ENCODE measurements around the gene PLEKHH1. TPM values are rescaled to one million over a fixed set of nuclear protein-coding genes. Genes with fewer than 3 reads are reported as not detected.
"Not testable (repeated sequence)": the region's sequence is repeated elsewhere in the genome, so short reads cannot be mapped to it uniquely, and the experiment has no call there.

The PLEKHH1 gene
- total RNA-seq, 2 donors from 2014 or later, result 32.7 to 54.7 TPM

GRCh38 chr14:67539116-67539515, 6.0 kb downstream of the PLEKHH1 start:
- 82 to 83% methylated on average over 5 of the region's 5 CpGs for WGBS, 2 donors
- no peak overlapping the region for H3K27ac ChIP-seq
- no peak for ATAC-seq

GRCh38 chr14:67541448-67542387, 8.6 kb downstream of the PLEKHH1 start:
- intact Hi-C loops (cut with DNase I), result no loop called here
- Histone ChIP-seq H3K9me3 (no peaks in the 10 kb centered on the region), H3K27ac (peak overlapping the region; percentile 29 to 78 (median 67)), H3K4me1 (peaks cover 15% of the 10 kb centered on the region), H3K4me3 (no peak overlapping the region), H3K27me3 (no peaks in the 10 kb centered on the region), H3K36me3 (replicated peaks in 1 of 2; ENCODE audit: insufficient read depth in 1 of 2, low read depth in 2 of 2) (no peaks in the 10 kb centered on the region)
- peak in 2 of 3 donors; percentile 51 to 60 for TF ChIP-seq POLR2A (IDR thresholded peaks at IDR 0.05)
- TF ChIP-seq CTCF (IDR thresholded peaks at IDR 0.05), result peak in 2 of 7 experiments; percentile 18 to 34
- WGBS, 2 donors, result 22 to 23% methylated on average over 21 to 24 of the region's 24 CpGs
- DNase-seq (peak; percentile 71 to 76 (median 74)), ATAC-seq (peak; percentile 93)

More at GRCh38 chr14:67539116-67539515, 6.0 kb downstream of the PLEKHH1 start:
- Histone ChIP-seq H3K9me3 (no peaks in the 10 kb centered on the region), H3K27me3 (no peaks in the 10 kb centered on the region), H3K36me3 (replicated peaks in 1 of 2; ENCODE audit: insufficient read depth in 1 of 2, low read depth in 2 of 2) (no peaks in the 10 kb centered on the region), H3K4me1 (peaks cover 24% of the 10 kb centered on the region), H3K4me3 (no peak overlapping the region)
- intact Hi-C loops (cut with DNase I), result no loop called here
- TF ChIP-seq POLR2A (IDR thresholded peaks at IDR 0.05) (no peak), CTCF (IDR thresholded peaks at IDR 0.05) (no peak)
- DNase-seq, result no peak

- H3K27me3 ChIP-seq; H3K27ac ChIP-seq; intact Hi-C loops (cut with DNase I); ATAC-seq; H3K9me3 ChIP-seq; H3K36me3 ChIP-seq (replicated peaks in 1 of 2; ENCODE audit: insufficient read depth in 1 of 2, low read depth in 2 of 2); H3K4me3 ChIP-seq; DNase-seq: not testable (repeated sequence)
- WGBS, 2 donors, result 93 to 94% methylated on average over 11 to 13 of the region's 13 CpGs
- H3K4me1 ChIP-seq, result peaks cover 14% of the 10 kb centered on the region
Observed at GRCh38 chr14:67542620-67543019, 9.5 kb downstream of the PLEKHH1 start.

GRCh38 chr14:67544590-67544989, 11.5 kb downstream of the PLEKHH1 start:
- Histone ChIP-seq H3K4me3 (no peak overlapping the region), H3K9me3 (no peaks in the 10 kb centered on the region), H3K27ac (no peak overlapping the region), H3K27me3 (no peaks in the 10 kb centered on the region), H3K4me1 (peaks cover 8% of the 10 kb centered on the region), H3K36me3 (replicated peaks in 1 of 2; ENCODE audit: insufficient read depth in 1 of 2, low read depth in 2 of 2) (no peaks in the 10 kb centered on the region)
- no peak for ATAC-seq
- no peak for DNase-seq
- 96 to 100% methylated on average over 1 of the region's 1 CpG for WGBS, 2 donors
- TF ChIP-seq CTCF (IDR thresholded peaks at IDR 0.05), result no peak
- TF ChIP-seq POLR2A (IDR thresholded peaks at IDR 0.05), result no peak
- intact Hi-C loops (cut with DNase I), result no loop called here

DNA sequence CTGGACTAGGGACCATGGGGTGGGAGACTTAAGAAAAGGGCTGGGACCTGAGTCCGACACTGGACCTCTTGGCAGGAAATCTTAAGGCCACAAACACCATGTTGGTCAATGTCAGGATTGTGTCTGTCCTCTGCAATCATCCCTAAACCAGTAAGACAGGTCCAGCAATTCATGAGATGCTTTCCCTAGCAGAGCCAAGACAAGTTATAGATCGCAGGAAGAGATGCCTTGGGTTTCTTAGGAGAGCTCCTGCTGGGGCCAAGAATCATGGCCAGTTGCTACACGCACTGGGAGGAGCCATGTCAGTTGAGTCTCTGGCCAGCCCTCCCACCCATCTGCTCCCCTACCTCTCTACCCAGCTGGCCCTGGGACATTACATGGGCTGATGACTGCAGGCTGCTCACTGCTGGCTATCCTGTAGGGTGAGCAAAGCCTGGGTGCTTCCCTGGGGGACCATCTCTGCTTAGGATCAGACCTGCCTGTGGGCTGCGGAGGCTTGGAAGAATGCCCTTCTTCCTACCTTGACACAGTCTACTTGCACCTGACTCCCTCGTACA, 14.2 kb downstream of the PLEKHH1 start:
- TF ChIP-seq CTCF (IDR thresholded peaks at IDR 0.05), result no peak
- TF ChIP-seq POLR2A (IDR thresholded peaks at IDR 0.05), result no peak
- DNase-seq (no peak), ATAC-seq (no peak)
- intact Hi-C loops (cut with DNase I), result no loop called here
- no peak overlapping the region for H3K27ac ChIP-seq
- H3K4me1 ChIP-seq, result no peaks in the 10 kb centered on the region
- H3K4me3 ChIP-seq, result no peak overlapping the region
- no peaks in the 10 kb centered on the region for H3K9me3 ChIP-seq
- no peaks in the 10 kb centered on the region for H3K36me3 ChIP-seq (replicated peaks in 1 of 2; ENCODE audit: insufficient read depth in 1 of 2, low read depth in 2 of 2)
- no peaks in the 10 kb centered on the region for H3K27me3 ChIP-seq
- WGBS, 2 donors, result 91% methylated on average over 5 of the region's 5 CpGs
